Cortex of kidney (tissue), 1 donor: ENCODE measurements around the gene ZBTB16.

Experiments
- DNase-seq: peaks from one replicate; lab custom pipeline; 2025; lab: John Stamatoyannopoulos, UW

The ZBTB16 gene

DNA sequence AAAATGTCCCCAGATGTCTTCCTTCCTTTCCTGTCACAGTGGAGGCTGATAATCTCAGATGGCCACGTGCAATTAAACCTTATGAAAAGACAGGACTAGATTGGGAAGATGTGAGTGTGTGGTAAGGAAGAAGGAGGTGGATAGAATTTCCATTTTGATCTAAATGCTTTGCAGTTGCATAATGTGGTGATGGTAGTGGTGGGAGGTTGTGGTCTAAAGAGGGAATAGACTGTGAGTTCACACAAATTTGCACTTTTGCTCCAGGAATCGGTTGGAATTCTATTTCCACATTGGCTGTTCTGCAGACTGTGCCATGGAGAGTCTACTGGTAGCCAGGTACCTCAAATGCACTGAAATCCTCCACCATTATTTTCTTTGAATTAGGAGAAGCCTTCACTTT lies 93.3 kb downstream of the ZBTB16 start:
- DNase-seq, result no peak

DNA sequence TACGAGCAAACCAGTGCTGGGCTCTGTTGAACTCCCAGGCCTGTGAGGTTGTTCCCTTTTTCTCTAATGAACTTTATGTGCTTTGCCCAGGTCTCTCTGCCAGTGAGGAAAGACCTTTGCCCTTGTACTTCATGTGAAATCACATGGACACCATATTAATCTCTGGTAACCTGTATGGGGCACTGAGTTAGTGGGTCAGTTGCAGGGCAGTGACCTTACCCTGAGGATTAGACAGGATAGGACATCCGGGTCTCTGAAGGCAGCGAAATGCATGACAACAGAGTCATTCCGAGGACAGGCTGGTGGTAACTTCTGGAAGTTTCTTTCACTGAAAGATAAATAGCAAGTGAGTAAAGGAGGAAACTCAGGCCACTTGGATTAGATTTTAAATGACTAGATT lies 93.7 kb downstream of the ZBTB16 start:
- DNase-seq, result no peak

DNA sequence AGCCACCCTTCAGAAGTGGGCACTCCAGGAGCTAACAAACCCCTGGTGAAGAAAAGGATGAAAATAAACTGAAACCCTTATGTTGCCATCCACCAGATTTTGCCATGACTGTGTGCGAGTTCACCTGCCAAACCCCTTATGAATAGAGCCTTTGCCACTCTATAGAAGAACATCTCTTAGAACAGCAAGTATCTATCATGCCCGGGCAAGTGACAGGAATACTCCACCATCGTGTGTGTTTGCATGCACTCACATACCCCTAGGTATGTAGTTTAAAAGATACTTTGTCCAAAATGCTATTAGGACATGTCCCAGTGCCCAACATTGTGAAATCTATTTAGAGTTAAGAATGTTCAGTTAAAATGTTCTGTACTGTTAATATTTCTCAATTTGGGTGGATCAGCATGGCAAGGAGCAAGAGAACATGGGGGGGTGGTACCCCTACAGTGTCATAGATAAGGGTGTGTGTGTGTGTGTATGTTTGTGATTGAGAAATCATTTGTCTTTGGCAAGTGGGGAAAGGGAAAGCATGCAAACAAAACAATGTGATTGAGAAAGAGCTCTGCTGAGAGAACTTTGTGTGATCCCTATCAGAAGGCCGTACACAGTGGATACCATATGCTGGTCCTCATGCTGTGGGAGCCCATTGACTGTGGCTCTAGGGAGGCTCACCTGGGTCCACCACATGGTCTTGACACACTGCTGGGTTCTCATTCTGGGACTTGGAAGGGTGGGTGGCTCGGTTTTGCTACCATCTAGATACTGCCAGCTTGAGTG lies 94.9 kb downstream of the ZBTB16 start:
- no peak for DNase-seq

DNA sequence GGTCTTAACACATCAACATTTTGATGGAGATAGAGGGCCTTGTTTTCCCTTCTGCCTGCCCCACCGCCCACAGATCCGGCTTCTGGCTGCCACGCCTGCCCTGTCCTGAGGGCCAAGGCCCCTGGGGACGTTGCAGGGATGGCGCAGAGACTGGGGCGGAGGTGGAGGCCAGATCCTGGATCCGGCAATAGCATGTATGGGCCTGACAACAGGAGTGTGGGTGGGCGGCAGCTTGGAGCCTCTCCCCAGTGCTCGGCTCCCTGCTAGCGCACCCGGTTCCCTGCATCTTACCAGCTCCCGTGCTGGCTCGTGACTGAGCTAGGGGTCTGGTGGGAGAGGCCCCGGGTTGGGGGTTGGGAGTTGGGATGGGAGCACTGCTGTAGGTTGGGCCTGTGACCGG lies 95.6 kb downstream of the ZBTB16 start:
- DNase-seq, result no peak

DNA sequence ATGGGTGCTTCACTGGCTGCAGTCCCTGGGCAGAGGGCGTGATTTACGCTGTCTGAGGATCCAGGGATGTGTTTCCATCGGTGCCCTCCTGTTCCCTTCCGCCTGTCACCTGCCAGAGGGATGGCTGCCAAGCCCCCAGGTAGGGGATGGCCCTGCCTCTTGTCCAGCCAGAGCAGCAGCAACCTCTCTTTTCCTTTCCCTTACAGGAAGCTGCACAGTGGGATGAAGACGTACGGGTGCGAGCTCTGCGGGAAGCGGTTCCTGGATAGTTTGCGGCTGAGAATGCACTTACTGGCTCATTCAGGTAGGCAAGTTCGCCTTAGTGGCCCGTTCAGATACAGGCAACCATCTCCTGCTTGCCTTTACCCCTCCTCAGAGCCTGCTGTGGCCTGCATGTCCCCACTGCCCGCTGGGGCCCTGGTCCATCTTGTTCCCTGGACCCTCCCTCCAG lies 96.6 kb downstream of the ZBTB16 start:
- no peak for DNase-seq

DNA sequence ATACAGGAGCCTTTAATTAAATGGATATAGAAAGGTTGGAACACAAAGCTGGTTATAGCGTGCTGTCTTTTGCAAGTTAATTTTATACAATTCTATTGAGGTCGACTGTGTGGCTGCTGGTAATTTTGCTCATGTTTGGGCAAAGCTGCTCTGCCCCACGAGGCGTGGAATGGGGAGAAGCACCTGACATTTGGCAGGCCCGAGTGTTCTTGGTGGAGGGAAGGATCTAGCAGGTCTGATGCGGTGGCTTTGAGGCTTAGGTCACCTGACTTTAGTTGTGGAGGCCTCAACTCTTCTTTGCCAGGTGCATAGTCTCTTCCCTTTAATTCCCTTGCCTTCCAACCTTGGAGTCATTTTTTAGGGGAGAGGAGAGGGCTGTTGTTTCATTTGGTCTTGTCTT lies 97.3 kb downstream of the ZBTB16 start:
- no peak for DNase-seq

DNA sequence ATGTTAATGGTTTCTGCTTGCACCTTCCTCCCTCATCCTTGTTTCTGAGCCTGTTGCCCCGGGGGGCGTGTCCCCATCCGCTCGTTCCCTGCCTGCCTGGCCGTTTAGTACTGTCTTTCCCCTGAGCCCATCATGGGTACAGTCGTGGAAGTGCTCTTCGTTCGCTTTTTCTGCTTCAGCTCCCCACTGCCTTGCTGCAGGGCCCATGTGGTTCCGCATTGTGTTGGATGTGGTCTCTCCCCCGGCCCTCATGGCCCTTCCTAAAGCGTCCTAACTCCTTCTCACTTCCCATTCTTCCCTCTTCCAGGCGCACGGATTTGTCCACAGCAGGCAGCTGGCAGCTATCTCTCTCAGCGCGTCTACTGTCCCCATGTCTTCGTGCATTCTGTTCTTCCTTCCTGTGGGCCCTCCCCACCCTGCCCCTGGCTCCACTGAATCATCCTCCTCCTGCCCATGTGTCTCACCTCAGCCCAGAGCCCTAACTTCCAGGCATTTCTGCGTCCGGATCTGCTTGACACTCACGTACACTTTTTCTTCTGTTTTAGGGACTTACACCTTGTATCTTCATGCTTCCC lies 98.1 kb downstream of the ZBTB16 start:
- DNase-seq, result no peak

DNA sequence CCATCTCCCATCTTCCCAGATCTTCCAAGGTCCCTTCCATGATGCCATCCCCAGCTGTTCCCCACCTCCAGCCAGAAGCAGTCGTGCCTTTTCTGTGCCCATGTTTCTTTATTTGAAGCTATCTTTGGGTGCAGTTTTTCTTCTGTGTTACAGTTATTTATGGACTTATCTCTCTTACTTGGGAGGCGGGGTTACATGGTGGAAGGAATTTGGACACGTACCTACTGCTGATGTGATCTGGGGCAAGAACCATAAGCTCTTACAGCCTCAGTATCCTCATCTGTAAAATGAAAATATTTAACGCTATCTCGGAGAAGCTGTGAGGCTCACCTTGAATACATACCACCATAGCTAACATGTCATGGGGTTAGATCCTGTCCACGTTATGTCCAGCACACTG lies 98.9 kb downstream of the ZBTB16 start:
- no peak for DNase-seq

DNA sequence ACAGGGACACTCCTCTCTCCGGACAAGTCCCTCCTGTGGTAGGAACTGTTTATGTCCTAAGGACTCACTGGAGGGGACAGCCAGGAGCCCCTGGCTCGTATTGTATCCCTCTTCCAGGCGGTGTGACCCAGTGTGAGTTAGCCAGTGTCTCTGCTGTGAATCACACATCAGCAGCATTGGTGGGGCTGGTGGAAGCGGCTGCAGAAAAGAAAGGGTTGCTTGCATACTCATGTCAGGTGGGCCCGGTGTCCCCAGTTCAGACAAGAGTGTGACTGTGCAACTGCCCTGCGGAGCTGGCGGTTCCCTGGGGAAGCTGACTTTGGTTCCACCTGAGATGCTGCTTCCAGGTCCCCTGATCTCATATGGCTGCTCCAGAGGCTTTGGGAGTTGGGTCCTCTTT lies 99.4 kb downstream of the ZBTB16 start:
- no peak for DNase-seq

DNA sequence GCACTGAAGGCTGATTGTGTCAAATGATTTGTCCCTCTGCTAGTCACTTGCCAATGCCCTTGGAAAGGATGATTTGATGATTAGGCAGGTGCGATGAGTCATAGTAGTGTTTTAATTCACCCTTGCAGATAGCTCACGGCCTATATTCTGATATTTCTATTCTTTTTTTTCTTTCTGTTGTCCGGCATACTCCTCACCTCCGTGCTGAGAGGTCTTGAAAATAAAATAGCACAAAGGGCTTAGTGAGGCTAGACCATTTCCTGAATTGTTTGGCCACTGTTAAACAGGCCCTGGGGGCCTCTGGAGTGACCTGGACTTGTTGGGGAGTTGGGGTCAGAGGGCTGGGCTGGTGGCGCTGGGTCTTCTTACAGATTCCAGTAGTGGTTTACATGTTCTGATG lies 99.8 kb downstream of the ZBTB16 start:
- no peak for DNase-seq

DNA sequence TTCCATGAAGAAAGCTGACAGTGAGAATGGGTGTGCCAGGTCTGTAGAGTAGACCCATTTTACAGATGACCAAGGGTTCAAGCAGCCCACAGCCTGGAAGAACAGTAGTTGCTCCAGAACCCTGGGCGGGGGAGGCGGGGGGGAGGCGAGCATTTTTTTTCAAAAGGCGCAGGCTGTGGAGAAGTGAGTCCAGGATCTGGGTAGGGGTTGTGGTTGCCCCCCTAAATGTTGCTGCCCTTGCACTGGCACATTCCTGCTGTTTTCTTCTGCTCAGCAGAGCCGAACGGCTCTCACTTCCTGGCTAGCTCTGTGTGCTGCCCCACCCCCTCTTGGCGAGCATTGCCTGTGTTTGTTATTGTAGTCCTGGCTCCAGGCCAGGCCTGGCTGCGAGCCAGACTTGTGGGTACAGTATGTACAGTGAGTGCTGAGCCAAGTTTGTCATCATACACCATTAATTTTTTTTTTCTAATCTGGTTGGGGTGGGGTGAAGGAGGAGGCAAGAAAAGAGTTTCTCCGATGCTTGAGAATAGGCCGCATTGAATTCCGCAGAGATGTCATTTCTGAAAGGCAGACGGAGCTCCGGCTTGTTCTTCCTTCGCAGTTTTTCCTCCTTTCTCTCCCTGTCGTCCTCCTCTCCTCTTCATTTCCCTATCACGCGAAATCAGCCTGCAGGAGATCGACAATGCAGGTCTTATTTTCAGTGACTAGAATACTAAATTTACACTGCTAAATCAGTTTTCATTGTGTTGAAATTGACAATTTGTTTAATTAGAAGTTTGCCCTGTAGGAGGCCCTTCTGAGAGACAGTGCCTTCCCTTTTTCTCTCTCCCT lies 100.5 kb downstream of the ZBTB16 start:
- no peak for DNase-seq

DNA sequence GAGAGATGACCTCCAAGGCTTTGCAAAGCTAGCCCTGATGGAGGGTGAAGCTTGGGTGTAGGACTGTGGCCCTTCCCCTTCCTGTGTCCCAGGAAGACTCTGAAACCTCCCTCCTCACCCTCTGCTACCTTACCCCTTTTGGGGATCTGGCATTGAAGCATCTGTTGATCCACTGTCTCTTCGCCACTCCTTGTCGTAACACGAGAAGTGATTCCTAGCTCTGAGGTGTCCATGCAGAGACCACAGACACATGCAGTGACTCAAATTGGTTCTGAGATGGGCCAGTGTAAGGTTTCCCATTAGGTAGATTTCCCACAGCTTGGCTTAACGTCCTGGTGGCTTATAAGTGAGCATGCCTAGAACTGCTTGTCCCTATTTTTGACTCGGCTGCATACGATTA lies 101.4 kb downstream of the ZBTB16 start:
- no peak for DNase-seq

DNA sequence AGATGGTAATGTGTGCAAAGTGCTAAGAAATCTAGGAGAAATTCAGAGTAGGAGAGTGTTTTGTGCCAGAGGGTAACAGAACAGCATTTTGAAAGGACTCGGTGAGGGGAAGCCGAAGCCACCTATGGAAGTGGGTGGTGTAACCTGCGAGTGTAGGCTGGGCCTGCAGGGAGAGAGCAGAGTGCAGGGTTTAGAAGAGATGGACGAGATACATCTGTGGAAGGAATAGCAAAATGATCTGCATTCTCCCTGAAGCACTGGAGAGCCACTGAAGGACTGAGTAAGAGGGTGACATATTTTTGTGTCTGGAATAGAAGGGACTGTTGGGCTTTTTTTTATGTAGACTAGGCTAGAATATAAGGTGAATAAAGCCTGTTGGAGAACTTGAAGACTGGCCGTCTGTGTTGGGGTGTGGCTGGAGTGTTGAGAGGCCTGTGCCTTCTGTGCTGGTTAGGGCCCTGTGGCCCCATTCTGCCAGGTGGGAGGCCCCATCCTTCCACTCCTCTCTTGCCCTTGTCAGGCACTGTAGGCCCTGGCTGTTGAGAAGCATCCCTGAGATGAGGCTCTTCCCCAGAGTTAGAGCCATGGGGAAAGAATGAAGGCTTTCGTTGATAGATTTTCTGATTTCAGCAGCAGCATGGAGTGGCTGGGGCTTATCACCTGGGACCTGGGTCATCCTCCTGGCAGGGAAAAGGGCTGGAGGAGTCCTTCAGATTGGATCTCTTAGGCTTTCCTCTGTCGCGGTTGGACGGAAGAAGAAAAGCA lies 102.2 kb downstream of the ZBTB16 start:
- no peak for DNase-seq

DNA sequence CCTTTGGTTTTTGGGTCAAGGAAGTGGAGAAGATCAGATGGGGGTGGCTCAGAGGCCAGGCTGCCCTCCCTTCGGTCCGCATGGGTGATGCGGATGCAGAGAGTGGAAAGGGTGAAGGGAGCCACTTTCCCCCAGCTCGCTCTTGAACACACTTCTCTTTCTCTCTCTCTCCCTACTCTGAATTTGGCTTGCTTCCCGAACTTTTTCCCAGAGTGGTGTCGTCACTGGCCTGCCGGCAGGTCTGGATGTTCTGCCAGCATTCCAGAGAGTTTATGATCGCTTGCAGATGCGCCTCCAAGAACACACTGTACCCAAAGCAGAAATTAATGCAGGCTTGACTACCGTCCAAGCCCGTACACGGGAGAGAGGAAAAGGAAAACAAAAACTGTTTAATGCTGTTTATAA lies 103.2 kb downstream of the ZBTB16 start:
- DNase-seq, result no peak

DNA sequence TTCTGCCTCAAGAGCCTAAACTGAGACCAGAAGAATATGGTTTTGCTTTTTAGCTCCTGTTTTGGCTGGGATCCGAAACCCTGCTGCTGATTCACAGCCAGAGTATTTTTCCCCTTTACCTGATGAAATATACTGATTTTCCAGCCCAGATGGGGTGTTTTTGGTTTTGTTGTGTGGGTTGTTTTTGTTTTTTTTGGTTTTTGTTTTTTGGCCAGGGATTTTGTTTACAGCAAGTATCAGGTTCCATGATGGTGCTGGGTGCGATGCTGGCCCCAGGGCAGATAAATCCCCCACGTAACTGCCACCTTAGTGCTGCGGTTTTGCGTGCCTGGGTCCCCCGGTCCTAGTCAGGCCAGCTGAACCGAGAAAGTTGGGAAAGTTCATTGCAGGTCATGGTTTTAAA lies 103.7 kb downstream of the ZBTB16 start:
- no peak for DNase-seq

DNA sequence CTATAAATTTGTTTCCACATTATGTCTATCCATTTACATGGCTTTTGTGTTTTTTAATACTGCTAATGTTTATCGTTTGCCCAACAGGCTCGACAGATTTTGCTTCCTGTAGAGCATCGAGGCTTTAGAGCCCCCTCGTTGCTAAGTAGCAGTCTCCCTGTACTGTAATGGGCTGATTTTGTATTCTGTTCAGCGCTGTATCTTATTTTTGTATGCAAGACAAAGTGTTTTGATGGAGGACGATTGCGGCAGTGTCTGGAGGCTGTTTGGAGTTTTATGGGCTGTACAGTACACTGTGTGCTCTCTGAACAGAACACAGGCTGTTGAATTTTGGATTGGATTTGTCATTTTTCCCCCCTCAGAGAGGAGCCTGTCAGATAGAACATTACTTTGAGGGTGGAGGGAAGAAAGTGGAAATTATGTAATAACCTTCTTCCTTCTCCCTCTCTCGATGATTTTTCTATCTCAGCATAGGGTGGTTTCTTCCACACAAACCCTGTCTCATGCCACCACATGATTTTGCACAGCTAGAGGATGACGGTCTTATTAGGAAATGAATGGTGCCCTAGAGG lies 104.4 kb downstream of the ZBTB16 start:
- DNase-seq, result no peak

DNA sequence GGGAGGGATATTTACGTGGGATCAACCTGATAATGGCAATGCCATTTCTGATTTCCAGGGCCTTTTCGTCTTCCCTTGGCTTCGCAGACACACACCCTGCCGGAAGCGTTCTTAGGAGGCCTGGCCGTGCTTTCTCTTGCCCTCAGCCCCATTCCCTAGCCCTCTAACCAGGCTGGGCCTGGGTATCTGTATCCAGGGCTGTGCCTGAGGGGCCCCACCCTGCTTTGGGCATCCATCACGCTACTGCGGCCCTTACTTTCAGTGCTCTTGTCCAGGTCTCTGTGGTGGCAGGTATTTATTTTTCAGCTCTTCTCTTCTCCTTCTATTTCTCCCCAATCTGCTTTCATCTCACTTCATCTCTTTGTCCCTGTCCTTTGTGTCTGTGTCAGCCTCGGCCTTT lies 105.0 kb downstream of the ZBTB16 start:
- no peak for DNase-seq

DNA sequence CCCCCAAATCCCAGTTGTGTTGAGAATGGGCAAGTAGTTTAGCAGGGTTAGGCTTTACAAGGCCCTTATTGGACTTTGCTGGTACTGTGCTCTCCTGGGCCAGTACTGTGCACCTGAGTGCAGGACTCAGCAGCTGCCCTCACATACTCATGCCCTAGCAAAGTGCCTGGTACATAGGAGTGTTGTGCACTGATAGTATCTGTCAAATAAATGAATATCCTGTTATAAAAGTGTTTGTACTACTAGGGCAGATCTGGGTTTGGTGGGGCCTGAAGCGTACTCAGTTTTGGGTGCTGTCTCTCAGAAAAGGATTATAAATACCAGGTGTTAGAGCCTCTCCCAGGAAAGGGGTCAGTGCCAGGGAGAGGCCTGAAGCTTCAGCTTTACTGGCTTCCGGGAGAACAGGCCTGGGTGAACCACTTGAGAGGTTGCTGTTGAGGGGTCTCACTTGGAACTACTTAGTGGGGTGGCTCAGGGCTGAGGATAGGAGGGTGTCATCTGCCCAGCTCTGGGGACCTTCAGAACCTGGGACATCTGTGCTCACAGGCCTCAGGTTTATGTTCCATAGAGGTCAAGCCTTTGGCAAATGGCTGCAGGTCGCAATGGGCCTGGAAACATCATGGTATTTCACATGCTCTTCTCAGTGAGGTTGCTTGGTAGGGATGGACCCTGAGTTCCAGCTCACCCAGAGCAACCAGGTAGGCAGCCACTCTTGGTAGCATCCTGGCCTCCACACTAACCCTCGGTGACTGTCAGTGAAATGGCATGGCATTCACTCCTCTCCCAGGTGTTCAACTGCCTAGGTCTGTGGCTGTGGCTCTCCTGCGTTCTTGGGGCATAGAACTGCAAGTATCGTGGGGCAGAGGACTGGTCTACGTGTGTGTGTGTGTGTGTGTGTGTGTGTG lies 106.1 kb downstream of the ZBTB16 start:
- no peak for DNase-seq

DNA sequence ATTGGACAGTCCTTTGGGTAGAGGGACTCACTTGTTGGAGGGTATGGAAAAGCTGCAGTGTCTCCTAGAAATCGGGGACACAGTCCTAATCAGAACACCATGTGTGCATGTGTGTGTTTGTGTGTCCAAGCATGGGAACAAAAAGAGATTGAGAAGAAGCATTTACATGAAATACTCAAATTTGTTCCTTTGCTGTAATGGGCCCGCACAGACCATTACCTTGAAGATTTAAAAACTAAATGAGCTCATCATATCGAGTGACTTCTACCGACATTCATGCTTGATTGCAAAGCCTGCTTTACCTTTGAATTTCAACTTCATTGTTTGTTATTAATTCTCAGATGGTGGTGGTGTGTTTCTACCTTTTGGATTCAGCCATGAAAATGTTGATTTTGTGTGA lies 106.9 kb downstream of the ZBTB16 start:
- no peak for DNase-seq

DNA sequence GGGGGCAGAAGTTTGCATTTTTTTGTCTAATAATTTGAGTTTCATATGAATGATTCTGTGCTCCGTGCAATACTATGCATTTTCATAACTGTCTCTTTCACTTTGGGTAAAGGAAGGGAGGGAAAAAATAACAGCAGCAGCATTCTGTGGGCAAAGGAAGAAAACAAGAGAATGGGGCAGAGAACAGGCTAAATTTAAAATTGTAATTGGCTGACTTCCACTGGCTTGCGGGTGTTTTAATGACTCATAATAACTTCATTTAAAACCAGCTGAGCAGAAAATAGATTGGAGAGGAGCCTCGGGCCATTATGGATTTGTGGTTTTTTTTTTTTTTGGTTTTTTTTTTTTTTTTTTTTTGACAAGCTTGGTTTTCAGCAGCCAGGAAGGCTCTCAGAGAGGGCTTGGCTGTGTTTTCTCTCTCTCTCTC lies 107.4 kb downstream of the ZBTB16 start:
- DNase-seq, result no peak

DNA sequence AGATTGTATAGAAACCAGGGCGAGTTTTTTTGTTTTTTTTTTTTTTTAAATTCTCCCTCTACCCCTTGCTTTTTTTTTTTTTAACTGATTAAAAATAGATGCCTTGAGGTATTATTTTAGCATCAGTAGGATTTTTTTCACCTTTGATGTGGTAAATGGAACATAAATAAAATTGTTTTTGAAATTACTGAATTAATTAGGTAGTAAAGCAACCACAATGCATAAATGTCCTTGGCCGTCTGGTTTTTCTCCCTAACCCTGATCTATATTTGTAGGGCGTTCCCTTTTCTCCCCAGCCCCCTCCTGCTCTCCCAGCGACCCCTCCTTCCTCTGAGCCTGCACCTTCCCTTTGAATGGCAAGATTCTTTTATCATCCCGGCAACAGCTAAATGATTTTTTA lies 107.8 kb downstream of the ZBTB16 start:
- DNase-seq, result no peak
